Measurements from ENCODE around the gene KIFAP3.
"Not testable (repeated sequence)": the region's sequence is repeated elsewhere in the genome, so short reads cannot be mapped to it uniquely, and the experiment has no call there.

The KIFAP3 gene

DNA sequence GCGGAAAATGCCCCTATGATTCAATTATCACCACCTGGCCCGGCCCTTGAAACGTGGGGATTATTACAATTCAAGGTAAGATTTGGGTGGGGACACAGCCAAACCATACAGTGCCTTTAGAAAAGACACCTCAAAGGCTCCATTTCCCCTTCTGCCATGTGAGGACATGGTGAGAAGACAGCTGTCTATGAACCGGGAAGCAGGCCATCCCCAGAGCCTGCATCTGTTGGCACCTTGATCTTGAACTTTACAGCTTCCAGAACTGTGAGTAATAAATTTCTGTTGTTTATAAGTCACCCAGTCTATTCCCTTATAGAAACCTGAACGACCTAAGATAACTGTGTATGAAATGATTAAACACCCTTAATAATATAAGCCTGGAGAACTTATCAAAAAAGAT, 61.6 kb downstream of the KIFAP3 start:
- Histone ChIP-seq H3K4me3 (ENCODE audit: low read depth, low read length) (no peak overlapping the region), H3K27ac (ENCODE audit: low read depth, low read length) (no peak overlapping the region), H3K27me3 (ENCODE audit: control insufficient read depth, insufficient read depth, low read length) (no peaks in the 10 kb centered on the region), H3K9me3 (ENCODE audit: control insufficient read depth, insufficient read depth, low read depth, low read length) (no peaks in the 10 kb centered on the region), H3K36me3 (ENCODE audit: control insufficient read depth, insufficient read depth, low read length) (no peaks in the 10 kb centered on the region), H3K4me1 (ENCODE audit: control insufficient read depth, insufficient read depth, low read length) (no peaks in the 10 kb centered on the region), H3K9ac (ENCODE audit: low read length) (no peak overlapping the region)

DNA sequence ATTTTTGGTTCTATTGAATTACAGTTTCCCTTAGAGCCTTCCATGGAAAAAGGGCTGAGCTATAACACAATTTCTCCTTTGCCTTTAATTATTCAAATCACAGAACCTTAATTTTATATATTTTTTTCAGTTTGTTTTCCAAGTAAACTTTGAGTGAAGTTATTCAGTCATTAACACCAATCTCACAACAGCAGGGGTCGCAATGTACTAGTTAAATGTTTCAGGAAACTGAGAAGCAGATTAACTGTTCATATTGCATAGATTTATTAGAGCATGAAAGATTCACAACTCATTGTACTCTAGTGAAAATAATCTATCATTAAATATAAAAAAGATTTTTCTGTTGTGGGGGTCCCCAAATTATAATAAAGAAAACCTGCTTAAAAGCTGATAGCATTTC, 64.1 kb downstream of the KIFAP3 start:
- H3K27me3 ChIP-seq (ENCODE audit: control insufficient read depth, insufficient read depth, low read length): no peaks in the 10 kb centered on the region
- no peak overlapping the region for H3K27ac ChIP-seq (ENCODE audit: low read depth, low read length)
- H3K9me3 ChIP-seq (ENCODE audit: control insufficient read depth, insufficient read depth, low read depth, low read length): no peaks in the 10 kb centered on the region
- H3K9ac ChIP-seq (ENCODE audit: low read length): no peak overlapping the region
- H3K4me1 ChIP-seq (ENCODE audit: control insufficient read depth, insufficient read depth, low read length): no peaks in the 10 kb centered on the region
- H3K36me3 ChIP-seq (ENCODE audit: control insufficient read depth, insufficient read depth, low read length): no peaks in the 10 kb centered on the region
- no peak overlapping the region for H3K4me3 ChIP-seq (ENCODE audit: low read depth, low read length)

DNA sequence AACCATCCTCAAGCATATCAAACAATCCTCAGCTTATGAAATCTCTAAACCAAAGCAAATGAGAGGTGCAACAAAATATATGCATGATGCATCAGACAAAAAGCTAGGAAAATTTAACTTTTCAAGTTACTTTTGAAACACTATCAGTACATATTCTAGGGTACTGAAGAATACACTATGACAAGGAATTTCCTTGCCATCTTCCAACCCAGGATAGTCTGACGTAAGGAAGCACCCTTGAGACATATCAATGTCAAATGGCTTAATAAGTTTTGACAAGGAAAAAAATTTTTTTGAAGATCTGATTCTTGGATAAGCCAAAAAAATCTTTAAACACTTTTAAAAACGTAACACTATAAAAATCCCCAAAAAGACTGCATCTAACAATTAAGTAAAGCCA, 64.9 kb downstream of the KIFAP3 start:
- H3K27me3 ChIP-seq (ENCODE audit: control insufficient read depth, insufficient read depth, low read length): no peaks in the 10 kb centered on the region
- H3K9ac ChIP-seq (ENCODE audit: low read length): no peak overlapping the region
- no peak overlapping the region for H3K27ac ChIP-seq (ENCODE audit: low read depth, low read length)
- no peaks in the 10 kb centered on the region for H3K36me3 ChIP-seq (ENCODE audit: control insufficient read depth, insufficient read depth, low read length)
- H3K4me3 ChIP-seq (ENCODE audit: low read depth, low read length): no peak overlapping the region
- H3K9me3 ChIP-seq (ENCODE audit: control insufficient read depth, insufficient read depth, low read depth, low read length): no peaks in the 10 kb centered on the region
- H3K4me1 ChIP-seq (ENCODE audit: control insufficient read depth, insufficient read depth, low read length): no peaks in the 10 kb centered on the region

DNA sequence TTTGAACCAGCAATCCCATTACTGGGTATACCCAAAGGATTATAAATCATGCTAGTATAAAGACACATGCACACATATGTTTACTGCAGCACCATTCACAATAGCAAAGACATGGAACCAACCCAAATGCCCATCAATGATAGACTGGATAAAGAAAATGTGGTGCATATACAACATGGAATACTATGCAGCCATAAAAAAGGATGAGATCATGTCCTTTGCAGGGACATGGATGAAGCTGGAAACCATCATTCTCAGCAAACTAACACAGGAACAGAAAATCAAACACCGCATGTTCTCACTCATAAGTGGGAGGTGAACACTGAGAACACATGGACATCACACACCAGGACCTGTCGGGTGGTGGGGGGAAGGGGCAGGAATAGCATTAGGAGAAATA, 65.8 kb downstream of the KIFAP3 start:
- not testable (repeated sequence) for H3K27me3 ChIP-seq (ENCODE audit: control insufficient read depth, insufficient read depth, low read length); H3K4me3 ChIP-seq (ENCODE audit: low read depth, low read length); H3K36me3 ChIP-seq (ENCODE audit: control insufficient read depth, insufficient read depth, low read length); H3K4me1 ChIP-seq (ENCODE audit: control insufficient read depth, insufficient read depth, low read length); H3K9me3 ChIP-seq (ENCODE audit: control insufficient read depth, insufficient read depth, low read depth, low read length); H3K9ac ChIP-seq (ENCODE audit: low read length); H3K27ac ChIP-seq (ENCODE audit: low read depth, low read length)

DNA sequence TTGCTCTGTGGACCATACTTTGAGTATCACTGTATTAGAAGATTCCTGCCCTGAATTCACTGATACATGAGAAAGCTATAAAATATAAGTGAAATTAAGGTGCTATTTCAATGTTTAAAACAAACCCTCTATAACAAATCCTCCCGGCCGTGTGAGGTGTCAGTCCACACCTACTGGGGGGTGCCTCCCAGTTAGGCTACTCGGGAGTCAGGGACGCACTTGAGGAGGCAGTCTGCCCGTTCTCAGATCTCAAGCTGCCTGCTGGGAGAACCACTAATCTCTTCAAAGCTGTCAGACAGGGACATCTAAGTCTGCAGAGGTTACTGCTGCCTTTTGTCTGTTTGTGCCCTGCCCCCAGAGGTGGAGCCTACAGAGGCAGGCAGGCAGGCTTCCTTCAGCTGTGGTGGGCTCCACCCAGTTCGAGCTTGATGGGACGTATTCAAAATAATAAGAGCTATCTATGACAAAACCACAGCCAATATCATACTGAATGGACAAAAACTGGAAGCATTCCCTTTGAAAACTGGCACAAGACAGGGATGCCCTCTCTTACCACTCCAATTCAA, 71.1 kb downstream of the KIFAP3 start:
- H3K27ac ChIP-seq (ENCODE audit: low read depth, low read length); H3K4me3 ChIP-seq (ENCODE audit: low read depth, low read length); H3K36me3 ChIP-seq (ENCODE audit: control insufficient read depth, insufficient read depth, low read length); H3K9ac ChIP-seq (ENCODE audit: low read length); H3K9me3 ChIP-seq (ENCODE audit: control insufficient read depth, insufficient read depth, low read depth, low read length); H3K4me1 ChIP-seq (ENCODE audit: control insufficient read depth, insufficient read depth, low read length); H3K27me3 ChIP-seq (ENCODE audit: control insufficient read depth, insufficient read depth, low read length): not testable (repeated sequence)

DNA sequence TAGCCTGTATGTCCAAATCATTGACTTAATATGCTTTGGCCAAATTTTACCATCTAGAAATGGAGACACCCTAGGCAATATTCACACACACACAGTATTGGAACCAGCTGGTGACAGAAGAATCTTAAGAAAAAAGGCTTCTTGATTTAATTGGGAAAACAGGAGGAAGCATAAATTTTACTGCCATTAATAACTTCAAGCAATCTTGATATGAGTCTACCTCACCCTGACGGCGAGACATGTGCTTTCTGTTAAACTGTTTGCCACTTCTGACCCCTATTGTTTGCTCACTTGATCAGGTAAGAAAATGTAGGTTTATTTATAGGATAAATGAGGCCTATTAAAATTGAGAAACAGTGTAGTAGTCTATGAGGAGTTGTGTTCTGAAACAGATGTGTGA, 73.2 kb downstream of the KIFAP3 start:
- H3K27me3 ChIP-seq (ENCODE audit: control insufficient read depth, insufficient read depth, low read length): peaks cover 10% of the 10 kb centered on the region
- no peaks in the 10 kb centered on the region for H3K9me3 ChIP-seq (ENCODE audit: control insufficient read depth, insufficient read depth, low read depth, low read length)
- H3K4me3 ChIP-seq (ENCODE audit: low read depth, low read length): no peak overlapping the region
- no peaks in the 10 kb centered on the region for H3K4me1 ChIP-seq (ENCODE audit: control insufficient read depth, insufficient read depth, low read length)
- no peak overlapping the region for H3K27ac ChIP-seq (ENCODE audit: low read depth, low read length)
- no peak overlapping the region for H3K9ac ChIP-seq (ENCODE audit: low read length)
- H3K36me3 ChIP-seq (ENCODE audit: control insufficient read depth, insufficient read depth, low read length): no peaks in the 10 kb centered on the region

DNA sequence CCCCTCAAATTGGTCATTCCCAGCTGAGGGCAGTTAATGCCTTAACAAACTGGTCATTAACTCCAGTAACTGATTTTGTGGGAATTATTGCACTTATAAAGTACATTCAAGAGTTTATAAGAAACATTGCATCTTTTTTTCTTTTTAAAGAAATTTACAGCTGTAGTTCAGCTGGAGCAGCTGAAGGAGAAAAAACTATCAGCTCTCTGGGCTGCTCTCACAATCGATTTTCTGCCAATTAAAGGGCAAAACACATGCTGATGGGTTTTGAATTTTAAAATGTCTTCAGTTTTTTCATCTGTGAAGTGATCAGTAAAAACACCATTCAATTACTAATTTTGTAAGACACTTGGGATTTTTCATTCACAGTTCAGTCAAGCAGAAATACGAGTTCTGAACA, 74.7 kb downstream of the KIFAP3 start:
- H3K27ac ChIP-seq (ENCODE audit: low read depth, low read length): no peak overlapping the region
- no peak overlapping the region for H3K4me3 ChIP-seq (ENCODE audit: low read depth, low read length)
- H3K9ac ChIP-seq (ENCODE audit: low read length): no peak overlapping the region
- peaks cover 10% of the 10 kb centered on the region for H3K27me3 ChIP-seq (ENCODE audit: control insufficient read depth, insufficient read depth, low read length)
- no peaks in the 10 kb centered on the region for H3K36me3 ChIP-seq (ENCODE audit: control insufficient read depth, insufficient read depth, low read length)
- H3K9me3 ChIP-seq (ENCODE audit: control insufficient read depth, insufficient read depth, low read depth, low read length): no peaks in the 10 kb centered on the region
- no peaks in the 10 kb centered on the region for H3K4me1 ChIP-seq (ENCODE audit: control insufficient read depth, insufficient read depth, low read length)

DNA sequence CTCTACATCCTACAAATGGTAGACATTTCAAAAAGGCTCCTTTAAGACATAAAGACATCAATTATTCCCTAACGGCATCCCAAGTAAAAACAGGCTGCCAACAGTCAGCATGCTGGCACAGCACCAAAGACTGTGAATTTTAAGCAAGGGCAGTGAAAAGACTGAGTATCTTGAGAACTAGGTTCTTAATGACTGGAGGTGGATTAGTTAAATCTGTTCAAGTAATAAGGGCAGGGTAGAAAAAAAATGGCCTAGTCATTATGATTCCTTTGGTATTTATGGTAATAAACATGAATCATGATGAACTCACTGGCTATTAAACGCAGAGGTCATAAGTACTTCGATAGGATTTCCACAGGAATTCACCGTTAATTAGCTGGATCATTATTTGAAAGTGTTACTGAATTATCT, 75.2 kb downstream of the KIFAP3 start:
- Histone ChIP-seq H3K27ac (ENCODE audit: low read depth, low read length) (no peak overlapping the region), H3K9ac (ENCODE audit: low read length) (no peak overlapping the region), H3K4me3 (ENCODE audit: low read depth, low read length) (no peak overlapping the region)

DNA sequence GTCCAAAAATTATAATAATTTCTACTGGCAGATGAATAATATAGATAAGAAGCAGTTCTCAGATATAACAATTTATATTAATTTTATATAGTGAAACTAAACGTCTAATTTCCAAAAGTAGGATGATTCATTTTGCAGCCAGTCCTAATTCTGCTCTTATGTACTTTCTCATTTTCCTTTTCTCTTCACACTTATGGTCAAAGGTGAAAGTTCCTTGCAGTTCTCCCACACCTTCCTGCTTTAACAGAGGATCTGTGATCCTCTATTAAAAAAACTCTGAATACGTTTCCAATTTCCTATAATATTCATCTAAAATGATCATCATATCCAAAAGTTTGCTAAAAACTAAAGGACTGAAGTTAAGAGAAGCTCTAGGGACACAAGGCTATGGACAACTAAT, 78.5 kb downstream of the KIFAP3 start:
- Histone ChIP-seq H3K27me3 (ENCODE audit: control insufficient read depth, insufficient read depth, low read length) (no peaks in the 10 kb centered on the region), H3K4me3 (ENCODE audit: low read depth, low read length) (no peak overlapping the region), H3K9me3 (ENCODE audit: control insufficient read depth, insufficient read depth, low read depth, low read length) (no peaks in the 10 kb centered on the region), H3K4me1 (ENCODE audit: control insufficient read depth, insufficient read depth, low read length) (no peaks in the 10 kb centered on the region), H3K27ac (ENCODE audit: low read depth, low read length) (no peak overlapping the region), H3K36me3 (ENCODE audit: control insufficient read depth, insufficient read depth, low read length) (no peaks in the 10 kb centered on the region), H3K9ac (ENCODE audit: low read length) (no peak overlapping the region)

More for the DNA sequence above, 75.2 kb downstream of the KIFAP3 start:
- no peaks in the 10 kb centered on the region for H3K4me1 ChIP-seq (ENCODE audit: control insufficient read depth, insufficient read depth, low read length)
- H3K36me3 ChIP-seq (ENCODE audit: control insufficient read depth, insufficient read depth, low read length): no peaks in the 10 kb centered on the region
- peaks cover 10% of the 10 kb centered on the region for H3K27me3 ChIP-seq (ENCODE audit: control insufficient read depth, insufficient read depth, low read length)
- no peaks in the 10 kb centered on the region for H3K9me3 ChIP-seq (ENCODE audit: control insufficient read depth, insufficient read depth, low read depth, low read length)

DNA sequence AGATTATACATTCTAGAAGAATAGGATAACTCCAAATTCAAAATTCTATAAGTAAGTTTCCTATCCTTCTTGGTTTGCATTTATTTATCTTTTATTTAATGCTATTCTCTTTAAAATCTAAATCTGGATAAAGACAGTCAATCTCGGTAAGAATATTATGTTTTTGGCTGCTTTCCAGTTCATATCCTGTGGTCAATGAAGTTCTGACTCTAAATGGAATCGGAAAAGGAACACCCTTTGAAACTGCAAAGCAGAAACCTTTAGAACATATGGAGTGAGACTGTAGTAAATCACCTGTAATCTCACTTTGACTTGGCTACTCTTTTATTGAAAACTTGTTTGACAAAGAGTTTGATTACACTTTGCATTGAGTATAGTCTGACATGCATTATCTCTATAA, 85.2 kb downstream of the KIFAP3 start:
- no peak overlapping the region for H3K9ac ChIP-seq (ENCODE audit: low read length)
- no peaks in the 10 kb centered on the region for H3K36me3 ChIP-seq (ENCODE audit: control insufficient read depth, insufficient read depth, low read length)
- no peak overlapping the region for H3K4me3 ChIP-seq (ENCODE audit: low read depth, low read length)
- no peak overlapping the region for H3K27ac ChIP-seq (ENCODE audit: low read depth, low read length)
- H3K4me1 ChIP-seq (ENCODE audit: control insufficient read depth, insufficient read depth, low read length): no peaks in the 10 kb centered on the region
- no peaks in the 10 kb centered on the region for H3K9me3 ChIP-seq (ENCODE audit: control insufficient read depth, insufficient read depth, low read depth, low read length)
- no peaks in the 10 kb centered on the region for H3K27me3 ChIP-seq (ENCODE audit: control insufficient read depth, insufficient read depth, low read length)

DNA sequence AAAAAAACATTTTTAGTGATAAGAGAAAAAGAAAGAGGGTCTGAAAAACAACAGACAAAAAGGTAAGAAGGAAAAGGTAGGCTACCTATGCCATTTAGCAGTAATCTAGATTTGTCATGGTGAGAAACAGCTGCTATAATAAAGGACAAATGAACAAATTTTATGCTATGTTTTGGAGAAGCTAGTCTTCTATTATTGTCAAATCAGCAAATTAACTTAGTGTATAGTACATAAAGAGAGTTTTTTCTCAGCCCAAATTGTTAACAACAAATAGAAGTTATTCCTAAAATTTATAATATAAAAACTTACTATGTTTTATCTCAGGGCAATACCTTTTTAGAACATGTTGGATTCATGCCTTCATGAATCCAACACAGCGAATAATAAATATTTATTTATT, 88.7 kb downstream of the KIFAP3 start:
- Histone ChIP-seq H3K9ac (ENCODE audit: low read length) (no peak overlapping the region), H3K9me3 (ENCODE audit: control insufficient read depth, insufficient read depth, low read depth, low read length) (no peaks in the 10 kb centered on the region), H3K27ac (ENCODE audit: low read depth, low read length) (no peak overlapping the region), H3K27me3 (ENCODE audit: control insufficient read depth, insufficient read depth, low read length) (no peaks in the 10 kb centered on the region), H3K36me3 (ENCODE audit: control insufficient read depth, insufficient read depth, low read length) (no peaks in the 10 kb centered on the region), H3K4me1 (ENCODE audit: control insufficient read depth, insufficient read depth, low read length) (peaks cover 3% of the 10 kb centered on the region; the same call in 1 of the 2 replicates), H3K4me3 (ENCODE audit: low read depth, low read length) (no peak overlapping the region)

DNA sequence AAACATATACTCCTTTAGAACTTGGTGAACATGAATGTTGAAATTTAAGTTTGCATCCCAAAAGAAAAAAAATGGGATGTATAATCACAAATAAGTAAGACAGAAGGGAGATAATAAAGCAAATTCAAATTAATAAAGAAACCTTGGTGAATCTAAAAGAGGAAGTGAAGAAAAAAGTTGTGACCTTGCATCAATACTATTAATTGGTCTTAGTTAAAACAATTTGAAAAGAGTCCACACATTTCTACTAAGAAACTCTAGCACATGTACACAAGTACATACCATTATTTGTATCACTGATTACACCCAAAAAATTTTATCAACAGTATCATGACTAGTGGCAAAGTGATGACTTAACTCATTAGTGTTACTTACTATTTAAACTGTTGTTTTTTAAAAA, 100.4 kb downstream of the KIFAP3 start:
- no peak overlapping the region for H3K9ac ChIP-seq (ENCODE audit: low read length)
- H3K36me3 ChIP-seq (ENCODE audit: control insufficient read depth, insufficient read depth, low read length): no peaks in the 10 kb centered on the region
- no peaks in the 10 kb centered on the region for H3K9me3 ChIP-seq (ENCODE audit: control insufficient read depth, insufficient read depth, low read depth, low read length)
- H3K4me1 ChIP-seq (ENCODE audit: control insufficient read depth, insufficient read depth, low read length): no peaks in the 10 kb centered on the region
- H3K27ac ChIP-seq (ENCODE audit: low read depth, low read length): no peak overlapping the region
- H3K27me3 ChIP-seq (ENCODE audit: control insufficient read depth, insufficient read depth, low read length): no peaks in the 10 kb centered on the region
- H3K4me3 ChIP-seq (ENCODE audit: low read depth, low read length): no peak overlapping the region

Measured in HUES6 (cell line).